ENCODE measurements around the gene SLC25A42.

- TF ChIP-seq, protein P1, sequence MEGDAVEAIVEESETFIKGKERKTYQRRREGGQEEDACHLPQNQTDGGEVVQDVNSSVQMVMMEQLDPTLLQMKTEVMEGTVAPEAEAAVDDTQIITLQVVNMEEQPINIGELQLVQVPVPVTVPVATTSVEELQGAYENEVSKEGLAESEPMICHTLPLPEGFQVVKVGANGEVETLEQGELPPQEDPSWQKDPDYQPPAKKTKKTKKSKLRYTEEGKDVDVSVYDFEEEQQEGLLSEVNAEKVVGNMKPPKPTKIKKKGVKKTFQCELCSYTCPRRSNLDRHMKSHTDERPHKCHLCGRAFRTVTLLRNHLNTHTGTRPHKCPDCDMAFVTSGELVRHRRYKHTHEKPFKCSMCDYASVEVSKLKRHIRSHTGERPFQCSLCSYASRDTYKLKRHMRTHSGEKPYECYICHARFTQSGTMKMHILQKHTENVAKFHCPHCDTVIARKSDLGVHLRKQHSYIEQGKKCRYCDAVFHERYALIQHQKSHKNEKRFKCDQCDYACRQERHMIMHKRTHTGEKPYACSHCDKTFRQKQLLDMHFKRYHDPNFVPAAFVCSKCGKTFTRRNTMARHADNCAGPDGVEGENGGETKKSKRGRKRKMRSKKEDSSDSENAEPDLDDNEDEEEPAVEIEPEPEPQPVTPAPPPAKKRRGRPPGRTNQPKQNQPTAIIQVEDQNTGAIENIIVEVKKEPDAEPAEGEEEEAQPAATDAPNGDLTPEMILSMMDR (IDR thresholded peaks at IDR 0.05; ENCODE audit: low read length), result no peak
- TF ChIP-seq EZH2 (optimal IDR thresholded peaks at IDR 0.05; ENCODE audit: low read depth, low read length) (no peak), EZH2phosphoT487 (IDR thresholded peaks at IDR 0.05; ENCODE audit: low read length) (no peak)
These were observed 3.7 kb downstream of the SLC25A42 start for GRCh38 chr19:19067276-19068072.
